ENCODE results near the gene ZDHHC14.
"Not testable (repeated sequence)": the region's sequence is repeated elsewhere in the genome, so short reads cannot be mapped to it uniquely, and the experiment has no call there.

The ZDHHC14 gene

GRCh38 chr6:157684620-157685299 lies 303.8 kb downstream of the ZDHHC14 start:
- no peak for TF ChIP-seq Cebpa-rat (IDR thresholded peaks at IDR 0.05)
- no peak overlapping the region for H3K9ac ChIP-seq
- no peaks in the 10 kb centered on the region for H3K27me3 ChIP-seq
- no peaks in the 10 kb centered on the region; a peak in 1 of 22 replicates for H4K20me1 ChIP-seq
- peaks cover 0 to 9% (median 0%) of the 10 kb centered on the region in 10 experiments; a peak in 1 of 20 replicates for H3K4me1 ChIP-seq
- H3K9me3 ChIP-seq (replicated peaks in 1 of 11), result no peaks in the 10 kb centered on the region
- no peak overlapping the region for H3K4me2 ChIP-seq
- H3K27ac ChIP-seq, result no peak overlapping the region
- H3K36me3 ChIP-seq, result no peaks in the 10 kb centered on the region
- H3K4me3 ChIP-seq, result no peak overlapping the region

- Histone ChIP-seq H4K20me1 (no peaks in the 10 kb centered on the region; a peak in 1 of 22 replicates), H3K27ac (no peak overlapping the region), H3K9me3 (replicated peaks in 1 of 11) (no peaks in the 10 kb centered on the region), H3K4me2 (no peak overlapping the region), H3K4me1 (peaks cover 0 to 9% (median 0%) of the 10 kb centered on the region in 10 experiments; a peak in 1 of 20 replicates), H3K4me3 (no peak overlapping the region), H3K36me3 (no peaks in the 10 kb centered on the region), H3K27me3 (no peaks in the 10 kb centered on the region), H3K9ac (no peak overlapping the region)
- TF ChIP-seq Cebpa-rat (IDR thresholded peaks at IDR 0.05), result no peak
Measured at GRCh38 chr6:157685596-157686280, 304.7 kb downstream of the ZDHHC14 start.

DNA sequence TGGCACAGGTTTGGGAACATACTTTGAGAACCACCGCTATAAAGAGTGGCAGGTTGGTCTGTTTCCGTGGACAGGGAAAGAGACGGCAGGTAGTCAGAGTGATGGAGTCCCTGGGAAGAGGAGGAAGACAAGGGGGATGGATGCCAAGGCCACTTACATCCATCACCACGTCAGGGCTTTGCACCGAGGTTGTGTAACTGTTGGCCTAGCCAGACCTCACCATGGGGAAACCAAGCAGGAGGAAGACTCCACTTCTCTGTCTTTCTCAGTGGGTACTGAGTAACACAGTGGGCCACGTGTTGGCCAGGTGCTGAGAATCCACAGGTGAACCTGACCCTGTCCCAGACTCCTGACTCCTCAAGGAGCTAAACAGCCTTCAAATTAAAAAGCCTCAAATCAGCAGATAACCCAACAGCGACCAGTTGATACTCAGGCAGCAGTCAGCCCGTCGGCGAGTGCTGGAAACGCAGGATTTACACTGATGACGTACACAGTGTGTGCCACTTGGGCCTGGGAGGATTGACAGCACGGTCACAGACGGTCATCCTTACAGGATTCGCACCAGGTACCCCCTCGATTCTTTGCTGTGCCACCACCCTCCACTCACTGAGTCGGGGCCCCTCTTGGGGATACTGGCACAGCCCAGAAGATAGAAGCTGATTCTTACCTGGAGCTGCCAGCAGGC lies 307.4 kb downstream of the ZDHHC14 start:
- Histone ChIP-seq H3K27ac (no peak overlapping the region), H3K27me3 (no peaks in the 10 kb centered on the region), H3K4me3 (no peak overlapping the region), H3K4me2 (no peak overlapping the region), H3K4me1 (peaks cover 0 to 9% (median 2%) of the 10 kb centered on the region in 10 experiments; a peak in 14 of 20 replicates), H3K9me3 (replicated peaks in 1 of 11) (no peaks in the 10 kb centered on the region), H3K9ac (no peak overlapping the region), H3K36me3 (no peaks in the 10 kb centered on the region), H4K20me1 (no peaks in the 10 kb centered on the region; a peak in 1 of 22 replicates)
- no peak for TF ChIP-seq Cebpa-rat (IDR thresholded peaks at IDR 0.05)

GRCh38 chr6:157688960-157689599 lies 308.1 kb downstream of the ZDHHC14 start:
- Histone ChIP-seq H3K9me3 (replicated peaks in 1 of 11) (no peaks in the 10 kb centered on the region), H3K27ac (no peak overlapping the region), H3K4me3 (no peak overlapping the region), H3K9ac (no peak overlapping the region), H3K4me2 (no peak overlapping the region), H3K36me3 (no peaks in the 10 kb centered on the region), H4K20me1 (no peaks in the 10 kb centered on the region; a peak in 1 of 22 replicates), H3K4me1 (peaks cover 3 to 15% (median 9%) of the 10 kb centered on the region in 10 experiments; a peak in 17 of 20 replicates), H3K27me3 (no peaks in the 10 kb centered on the region)
- no peak for TF ChIP-seq Cebpa-rat (IDR thresholded peaks at IDR 0.05)

- TF ChIP-seq Cebpa-rat (IDR thresholded peaks at IDR 0.05), result no peak
- H3K36me3 ChIP-seq, result no peaks in the 10 kb centered on the region
- H3K4me2 ChIP-seq, result no peak overlapping the region
- no peak overlapping the region for H3K27ac ChIP-seq
- H3K4me1 ChIP-seq, result peaks cover 5 to 21% (median 15%) of the 10 kb centered on the region in 10 experiments; a peak in 17 of 20 replicates
- no peaks in the 10 kb centered on the region for H3K9me3 ChIP-seq (replicated peaks in 1 of 11)
- no peaks in the 10 kb centered on the region for H3K27me3 ChIP-seq
- H3K9ac ChIP-seq, result no peak overlapping the region
- H4K20me1 ChIP-seq, result no peaks in the 10 kb centered on the region; a peak in 1 of 22 replicates
- no peak overlapping the region for H3K4me3 ChIP-seq
Measured at GRCh38 chr6:157689875-157690274, 308.9 kb downstream of the ZDHHC14 start.

- no peak overlapping the region for H3K9ac ChIP-seq
- peaks cover 5 to 25% (median 15%) of the 10 kb centered on the region in 10 experiments; a peak in 17 of 20 replicates for H3K4me1 ChIP-seq
- H4K20me1 ChIP-seq, result no peaks in the 10 kb centered on the region; a peak in 1 of 22 replicates
- no peaks in the 10 kb centered on the region for H3K36me3 ChIP-seq
- H3K27ac ChIP-seq, result no peak overlapping the region
- H3K4me3 ChIP-seq, result no peak overlapping the region
- H3K4me2 ChIP-seq, result no peak overlapping the region
- no peaks in the 10 kb centered on the region for H3K9me3 ChIP-seq (replicated peaks in 1 of 11)
- no peaks in the 10 kb centered on the region for H3K27me3 ChIP-seq
- no peak for TF ChIP-seq Cebpa-rat (IDR thresholded peaks at IDR 0.05)
Measured at GRCh38 chr6:157690441-157691210, 309.6 kb downstream of the ZDHHC14 start.

DNA sequence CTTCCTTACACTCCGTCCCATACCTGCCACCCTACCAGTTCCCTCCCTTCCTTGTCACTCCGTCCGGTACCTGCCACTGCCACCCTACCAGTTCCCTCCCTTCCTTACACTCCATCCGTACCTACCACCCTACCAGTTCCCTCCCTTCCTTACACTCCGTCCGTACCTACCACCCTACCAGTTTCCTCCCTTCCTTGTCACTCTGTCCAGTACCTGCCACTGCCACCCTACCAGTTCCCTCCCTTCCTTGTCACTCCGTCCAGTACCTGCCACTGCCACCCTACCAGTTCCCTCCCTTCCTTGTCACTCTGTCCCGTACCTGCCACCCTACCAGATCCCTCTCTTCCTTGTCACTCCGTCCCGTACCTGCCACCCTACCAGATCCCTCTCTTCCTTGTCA lies 310.6 kb downstream of the ZDHHC14 start:
- not testable (repeated sequence) for H3K27ac ChIP-seq; H3K36me3 ChIP-seq; H3K9me3 ChIP-seq (replicated peaks in 1 of 11); H4K20me1 ChIP-seq; H3K9ac ChIP-seq; H3K4me2 ChIP-seq; H3K4me3 ChIP-seq; H3K27me3 ChIP-seq
- peaks cover 5 to 25% (median 15%) of the 10 kb centered on the region in 10 experiments; a peak in 17 of 20 replicates for H3K4me1 ChIP-seq

- H3K4me2 ChIP-seq, result peak overlapping the region; percentile 15 to 82 (median 69); a peak in 19 of 22 replicates
- H3K27me3 ChIP-seq, result no peaks in the 10 kb centered on the region
- H3K4me3 ChIP-seq, result no peak overlapping the region; a peak in 1 of 20 replicates
- H3K4me1 ChIP-seq, result peaks cover 5 to 22% (median 15%) of the 10 kb centered on the region in 10 experiments; a peak in 17 of 20 replicates
- no peaks in the 10 kb centered on the region for H3K36me3 ChIP-seq
- H4K20me1 ChIP-seq, result no peaks in the 10 kb centered on the region
- no peak overlapping the region; a peak in 1 of 22 replicates for H3K9ac ChIP-seq
- no peak overlapping the region for H3K27ac ChIP-seq
- TF ChIP-seq Cebpa-rat (IDR thresholded peaks at IDR 0.05), result no peak
- H3K9me3 ChIP-seq (replicated peaks in 1 of 11), result peaks cover 0 to 13% (median 7%) of the 10 kb centered on the region in 11 experiments; a peak in 12 of 22 replicates
Measured at GRCh38 chr6:157693867-157694266, 312.9 kb downstream of the ZDHHC14 start.

All from BLaER1 treated with 17β-estradiol and CSF1 and Interleukin-3, amounts not matched to agents 10 nM and 100 nM (cell line).